Peyer's patch (tissue), 4 donors: ENCODE data around the gene PIK3IP1.

Experiments
- CTCF ChIP-seq, 6 experiments: fragments of 450-650 bp in 4 of 6; fragments of 200-600 bp in 2 of 6; sonication (generic) in 1 of 6; IDR thresholded peaks; one replicate each; pipeline ENCODE4 v1.5.1; 2017 to 2019; ENCODE audit warnings: antibody characterized with exemption in 6 of 6, mild to moderate bottlenecking in 3 of 6, moderate library complexity in 1 of 6
- POLR2A ChIP-seq, 2 donors: fragments of 450-650 bp; IDR thresholded peaks; one replicate each; pipeline ENCODE4 v1.5.1; 2017; ENCODE audit warnings: antibody characterized with exemption in 2 of 2, mild to moderate bottlenecking in 2 of 2, moderate library complexity in 2 of 2

DNA sequence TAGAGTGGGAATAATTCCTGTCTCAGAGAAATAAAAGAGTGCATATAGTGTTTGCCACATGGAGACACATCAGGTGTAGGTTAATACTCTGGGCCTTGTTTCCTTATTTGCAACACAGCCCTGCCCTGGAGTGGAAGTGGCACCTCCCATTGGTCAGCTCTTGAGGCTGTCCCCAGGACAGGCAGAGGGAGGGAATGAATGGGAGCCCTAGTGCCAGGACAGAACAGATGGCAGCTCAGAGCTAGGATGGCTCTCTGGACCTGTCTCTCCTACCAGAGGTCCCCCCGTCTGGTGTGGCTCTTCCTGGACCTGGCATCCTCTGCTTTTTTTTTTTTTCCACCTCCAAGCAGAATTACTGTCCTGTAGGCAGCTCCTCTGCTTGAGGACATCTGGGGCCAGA lies 44.6 kb downstream of the PIK3IP1 start:
- no peak for TF ChIP-seq CTCF (IDR thresholded peaks at IDR 0.05)
- TF ChIP-seq POLR2A (IDR thresholded peaks at IDR 0.05): no peak
